ENCODE data around the gene RCOR2.
A peak's percentile ranks its signal among the peaks of the same experiment; 100 is the strongest.

The RCOR2 gene

GRCh38 chr11:63923319-63923718, 6.4 kb upstream of the RCOR2 start:
- DNase-seq (ENCODE audit: low read depth): no peak

- no peak for DNase-seq (ENCODE audit: low read depth)
Observed at GRCh38 chr11:63922673-63923192, 5.8 kb upstream of the RCOR2 start.

GRCh38 chr11:63920939-63921417, 4.0 kb upstream of the RCOR2 start:
- no peak for DNase-seq (ENCODE audit: low read depth)

GRCh38 chr11:63920126-63920938, 3.4 kb upstream of the RCOR2 start:
- DNase-seq (ENCODE audit: low read depth): no peak

- DNase-seq (ENCODE audit: low read depth): peak; percentile 30
Observed at GRCh38 chr11:63919267-63920125, 2.5 kb upstream of the RCOR2 start.

- DNase-seq (ENCODE audit: low read depth): peak; percentile 33
Observed at GRCh38 chr11:63918507-63919191, 1.7 kb upstream of the RCOR2 start.

GRCh38 chr11:63917692-63918506, 935 bp upstream of the RCOR2 start:
- DNase-seq (ENCODE audit: low read depth): peak; percentile 54

GRCh38 chr11:63915961-63916836, 765 bp downstream of the RCOR2 start:
- DNase-seq (ENCODE audit: low read depth): peak; percentile 37

- no peak for DNase-seq (ENCODE audit: low read depth)
Observed at GRCh38 chr11:63914896-63915691, 1.9 kb downstream of the RCOR2 start.

GRCh38 chr11:63913866-63914830, 2.8 kb downstream of the RCOR2 start:
- DNase-seq (ENCODE audit: low read depth): no peak

- no peak for DNase-seq (ENCODE audit: low read depth)
Observed at GRCh38 chr11:63912678-63913077, 4.3 kb downstream of the RCOR2 start.

- no peak for DNase-seq (ENCODE audit: low read depth)
Observed at GRCh38 chr11:63911876-63912275, 5.1 kb downstream of the RCOR2 start.

GRCh38 chr11:63911440-63911839, 5.5 kb downstream of the RCOR2 start:
- no peak for DNase-seq (ENCODE audit: low read depth)

GRCh38 chr11:63910675-63911074, 6.3 kb downstream of the RCOR2 start:
- DNase-seq (ENCODE audit: low read depth): no peak

GRCh38 chr11:63909591-63910506, 7.1 kb downstream of the RCOR2 start:
- DNase-seq (ENCODE audit: low read depth): no peak

- DNase-seq (ENCODE audit: low read depth): no peak
Observed at GRCh38 chr11:63908631-63909401, 8.1 kb downstream of the RCOR2 start.
